H1 (cell line): Measurements from ENCODE around the gene ELP6.

Source experiments
- ATF2 ChIP-seq: IDR thresholded peaks from 2 replicates; pipeline ENCODE4 v1.6.1; 2012; ENCODE audit warnings: low read length, inconsistent platforms
- CEBPB ChIP-seq: IDR thresholded peaks from 2 replicates; pipeline ENCODE4 v1.6.1; 2012; ENCODE audit warnings: low read depth, low read length
- CREB1 ChIP-seq: IDR thresholded peaks from 2 replicates; pipeline ENCODE4 v1.6.1; 2012; ENCODE audit warnings: inconsistent platforms
- EP300 ChIP-seq, 2 experiments: IDR thresholded peaks; 1 replicate in 1 of 2; 2 replicates in 1 of 2; pipeline ENCODE4 v1.6.1; 2011 to 2012; ENCODE audit warnings: low read depth in 2 of 2, low read length in 2 of 2, mild to moderate bottlenecking in 2 of 2, borderline replicate concordance in 1 of 2, inconsistent platforms in 1 of 2, moderate library complexity in 1 of 2
- JUN ChIP-seq: IDR thresholded peaks from 2 replicates; pipeline ENCODE4 v1.6.1; 2011; ENCODE audit warnings: low read depth, mild to moderate bottlenecking, improper control_type of control experiment, low read length
- KDM1A ChIP-seq: fragments of 200-600, 300-600 bp; sonication (generic); IDR thresholded peaks from 2 replicates; pipeline ENCODE4 v1.7.1; 2016; ENCODE audit warnings: mild to moderate bottlenecking, low read length, borderline replicate concordance
- POLR2A ChIP-seq, 2 experiments: IDR thresholded peaks; 1 replicate in 1 of 2; 2 replicates in 1 of 2; pipeline ENCODE4 v1.6.1; 2011; ENCODE audit warnings: low read depth in 2 of 2, low read length in 2 of 2, mild to moderate bottlenecking in 2 of 2; ENCODE audit errors: control extremely low read depth in 1 of 2
- RAD21 ChIP-seq, 2 experiments: IDR thresholded peaks in 1 of 2; conservative IDR thresholded peaks in 1 of 2; 2 replicates each; pipeline ENCODE4 v1.6.1; 2011; ENCODE audit warnings: low read depth in 2 of 2, low read length in 2 of 2, improper control_type of control experiment in 1 of 2, inconsistent platforms in 1 of 2, mild to moderate bottlenecking in 1 of 2, moderate library complexity in 1 of 2
- RFX5 ChIP-seq: IDR thresholded peaks from 2 replicates; pipeline ENCODE4 v1.6.1; 2011; ENCODE audit warnings: low read depth, low read length, improper control_type of control experiment, borderline replicate concordance
- RNF2 ChIP-seq: fragments of 200-900, 300-1000 bp; sonication (generic); IDR thresholded peaks from 2 replicates; pipeline ENCODE4 v1.7.1; 2016; ENCODE audit warnings: borderline replicate concordance, low read depth, mild to moderate bottlenecking, antibody characterized with exemption, low read length; ENCODE audit not compliant: poor library complexity, severe bottlenecking; ENCODE audit errors: missing control alignments
- SP1 ChIP-seq: IDR thresholded peaks from 2 replicates; pipeline ENCODE4 v1.6.1; 2011; ENCODE audit warnings: low read depth, low read length
- TBP ChIP-seq: IDR thresholded peaks from 2 replicates; pipeline ENCODE4 v1.6.1; 2011; ENCODE audit warnings: low read depth, low read length, improper control_type of control experiment
- ZNF274 ChIP-seq: IDR thresholded peaks from 2 replicates; pipeline ENCODE4 v1.7.0; 2012; ENCODE audit warnings: low read length, borderline replicate concordance; ENCODE audit errors: extremely low read depth
- TF ChIP-seq, protein P1 (sequence below), 3 experiments: IDR thresholded peaks; 1 replicate in 2 of 3; 2 replicates in 1 of 3; pipeline versions ENCODE4 v1.5.1 to v1.6.1; 2011; ENCODE audit warnings: low read length in 3 of 3, mild to moderate bottlenecking in 3 of 3, inconsistent platforms in 2 of 3, low read depth in 1 of 3, moderate library complexity in 1 of 3; ENCODE audit not compliant: insufficient read depth in 1 of 3; ENCODE audit errors: control extremely low read depth in 1 of 3

DNA sequence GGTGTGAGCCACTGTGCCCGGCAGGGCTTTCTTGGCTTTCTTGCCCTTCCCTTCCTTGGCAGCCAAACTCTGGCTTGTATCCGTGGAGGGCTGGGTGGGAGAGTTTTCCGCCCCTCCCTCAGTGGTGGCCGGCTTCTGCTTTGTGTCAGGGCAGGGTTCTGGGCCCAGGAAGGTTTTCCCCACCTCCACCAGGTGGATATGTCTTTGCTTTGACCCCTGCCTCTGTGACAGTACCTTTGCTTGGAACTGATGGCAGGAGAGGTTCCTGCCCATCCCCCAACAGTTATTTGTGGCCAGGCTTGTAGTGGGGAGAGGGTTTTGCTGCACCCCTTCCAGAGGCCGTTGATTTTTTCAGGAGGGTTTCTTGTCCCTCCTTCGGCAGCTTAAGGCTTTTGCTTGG is 40.8 kb upstream of the ELP6 start:
- no peak for TF ChIP-seq SP1
- TF ChIP-seq CREB1 = no peak
- TF ChIP-seq POLR2A (IDR thresholded peaks at IDR 0.05; ENCODE audit: control extremely low read depth in 1 of 2, low read depth in 2 of 2, low read length in 2 of 2) = no peak
- no peak for TF ChIP-seq RNF2
- no peak for TF ChIP-seq RAD21 (IDR thresholded peaks at IDR 0.05 in 1 of 2, conservative IDR thresholded peaks at IDR 0.05 in 1 of 2; ENCODE audit: low read depth in 2 of 2, low read length in 2 of 2)
- TF ChIP-seq, protein P1, sequence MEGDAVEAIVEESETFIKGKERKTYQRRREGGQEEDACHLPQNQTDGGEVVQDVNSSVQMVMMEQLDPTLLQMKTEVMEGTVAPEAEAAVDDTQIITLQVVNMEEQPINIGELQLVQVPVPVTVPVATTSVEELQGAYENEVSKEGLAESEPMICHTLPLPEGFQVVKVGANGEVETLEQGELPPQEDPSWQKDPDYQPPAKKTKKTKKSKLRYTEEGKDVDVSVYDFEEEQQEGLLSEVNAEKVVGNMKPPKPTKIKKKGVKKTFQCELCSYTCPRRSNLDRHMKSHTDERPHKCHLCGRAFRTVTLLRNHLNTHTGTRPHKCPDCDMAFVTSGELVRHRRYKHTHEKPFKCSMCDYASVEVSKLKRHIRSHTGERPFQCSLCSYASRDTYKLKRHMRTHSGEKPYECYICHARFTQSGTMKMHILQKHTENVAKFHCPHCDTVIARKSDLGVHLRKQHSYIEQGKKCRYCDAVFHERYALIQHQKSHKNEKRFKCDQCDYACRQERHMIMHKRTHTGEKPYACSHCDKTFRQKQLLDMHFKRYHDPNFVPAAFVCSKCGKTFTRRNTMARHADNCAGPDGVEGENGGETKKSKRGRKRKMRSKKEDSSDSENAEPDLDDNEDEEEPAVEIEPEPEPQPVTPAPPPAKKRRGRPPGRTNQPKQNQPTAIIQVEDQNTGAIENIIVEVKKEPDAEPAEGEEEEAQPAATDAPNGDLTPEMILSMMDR (IDR thresholded peaks at IDR 0.05; ENCODE audit: control extremely low read depth in 1 of 3, insufficient read depth in 1 of 3, low read depth in 1 of 3, low read length in 3 of 3) = no peak
- TF ChIP-seq RFX5 = no peak
- no peak for TF ChIP-seq CEBPB
- TF ChIP-seq TBP = no peak
- no peak for TF ChIP-seq JUN
- TF ChIP-seq KDM1A = no peak
- TF ChIP-seq EP300 (IDR thresholded peaks at IDR 0.05; ENCODE audit: borderline replicate concordance in 1 of 2, low read depth in 2 of 2, low read length in 2 of 2) = no peak
- TF ChIP-seq ATF2 = no peak
- no peak for TF ChIP-seq ZNF274
